ENCODE data around the gene TRIM17.

TRIM17 gene

DNA sequence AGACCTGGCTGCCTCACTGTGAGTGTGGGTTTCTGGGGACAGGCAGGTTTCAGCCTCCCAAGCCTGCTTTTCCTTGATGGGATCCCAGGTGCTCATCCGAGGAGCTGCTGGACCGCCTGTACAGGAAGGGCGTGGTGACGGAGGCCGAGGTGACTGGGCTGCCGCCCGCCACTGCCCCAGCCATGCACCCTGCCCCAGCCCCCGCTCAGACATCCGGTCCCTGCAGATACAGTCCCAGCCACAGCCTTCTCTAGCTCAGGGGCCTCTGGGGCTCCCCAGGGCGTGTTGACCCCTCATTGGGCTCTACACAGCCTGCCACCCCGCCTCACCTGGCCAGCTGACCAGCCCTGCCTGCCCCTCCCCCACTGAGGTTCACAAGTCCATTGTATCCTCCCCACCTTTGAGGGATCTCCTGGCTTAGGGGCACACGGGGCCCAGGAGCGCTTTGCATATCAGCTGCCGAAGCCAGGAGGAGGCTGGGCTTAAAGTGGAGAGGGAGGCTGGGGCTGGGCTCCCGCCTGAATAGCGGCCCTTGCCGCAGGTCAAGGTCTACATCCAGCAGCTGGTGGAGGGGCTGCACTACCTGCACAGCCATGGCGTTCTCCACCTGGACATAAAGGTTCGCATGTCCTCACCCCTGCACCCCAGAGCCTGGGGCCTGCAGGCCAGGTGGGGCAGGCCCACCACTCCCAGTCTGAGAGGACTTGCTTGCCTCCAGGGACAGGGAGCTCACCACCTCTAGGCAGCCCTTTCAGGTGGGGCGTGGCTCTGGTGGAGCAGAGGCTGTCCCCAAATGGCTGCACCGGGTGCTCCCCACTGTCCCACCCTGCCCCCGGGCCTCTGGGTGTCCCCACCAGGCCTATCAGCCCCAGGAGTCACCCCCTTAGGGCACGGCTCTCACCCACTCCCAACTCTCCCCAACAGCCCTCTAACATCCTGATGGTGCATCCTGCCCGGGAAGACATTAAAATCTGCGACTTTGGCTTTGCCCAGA lies 48.6 kb downstream of the TRIM17 start:
- DNase-seq (ENCODE audit: low read depth in 2 of 2) = no peak

DNA sequence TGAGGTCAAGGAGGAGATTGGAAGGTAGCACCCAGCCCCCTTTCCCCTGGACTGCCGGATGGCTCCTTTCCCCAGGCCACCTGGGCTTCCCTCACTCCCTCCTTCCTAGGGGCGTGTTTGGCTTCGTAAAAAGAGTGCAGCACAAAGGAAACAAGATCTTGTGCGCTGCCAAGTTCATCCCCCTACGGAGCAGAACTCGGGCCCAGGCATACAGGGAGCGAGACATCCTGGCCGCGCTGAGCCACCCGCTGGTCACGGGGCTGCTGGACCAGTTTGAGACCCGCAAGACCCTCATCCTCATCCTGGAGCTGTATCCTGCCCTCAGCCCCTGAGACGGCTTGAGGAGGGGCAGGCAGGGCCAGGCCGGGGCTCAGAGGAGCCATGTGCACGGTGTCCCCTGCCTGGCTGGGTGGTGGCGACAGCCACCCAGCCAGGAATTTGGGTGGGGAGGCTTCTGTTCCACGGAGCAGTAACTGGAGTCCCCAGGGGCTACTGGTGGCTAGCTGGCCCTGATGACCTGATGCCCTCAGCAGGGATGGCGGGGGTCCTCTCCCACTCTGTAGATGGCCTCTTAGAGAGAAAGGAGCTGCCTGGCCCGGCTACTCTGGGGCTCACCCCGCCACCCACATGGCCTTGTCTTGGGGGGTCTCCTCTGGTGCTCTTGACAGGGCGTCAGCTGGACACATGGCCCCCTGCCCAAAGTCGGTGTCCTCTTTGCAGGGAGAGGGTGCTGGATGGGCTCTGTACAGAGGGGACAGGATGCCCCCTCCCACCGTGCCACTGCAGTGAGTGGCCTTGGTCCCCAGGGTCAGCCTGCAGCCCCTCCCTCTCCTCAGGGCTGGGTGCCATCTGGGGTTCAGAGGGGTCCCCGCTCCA lies 49.6 kb downstream of the TRIM17 start:
- no peak for DNase-seq (ENCODE audit: low read depth in 2 of 2)

DNA sequence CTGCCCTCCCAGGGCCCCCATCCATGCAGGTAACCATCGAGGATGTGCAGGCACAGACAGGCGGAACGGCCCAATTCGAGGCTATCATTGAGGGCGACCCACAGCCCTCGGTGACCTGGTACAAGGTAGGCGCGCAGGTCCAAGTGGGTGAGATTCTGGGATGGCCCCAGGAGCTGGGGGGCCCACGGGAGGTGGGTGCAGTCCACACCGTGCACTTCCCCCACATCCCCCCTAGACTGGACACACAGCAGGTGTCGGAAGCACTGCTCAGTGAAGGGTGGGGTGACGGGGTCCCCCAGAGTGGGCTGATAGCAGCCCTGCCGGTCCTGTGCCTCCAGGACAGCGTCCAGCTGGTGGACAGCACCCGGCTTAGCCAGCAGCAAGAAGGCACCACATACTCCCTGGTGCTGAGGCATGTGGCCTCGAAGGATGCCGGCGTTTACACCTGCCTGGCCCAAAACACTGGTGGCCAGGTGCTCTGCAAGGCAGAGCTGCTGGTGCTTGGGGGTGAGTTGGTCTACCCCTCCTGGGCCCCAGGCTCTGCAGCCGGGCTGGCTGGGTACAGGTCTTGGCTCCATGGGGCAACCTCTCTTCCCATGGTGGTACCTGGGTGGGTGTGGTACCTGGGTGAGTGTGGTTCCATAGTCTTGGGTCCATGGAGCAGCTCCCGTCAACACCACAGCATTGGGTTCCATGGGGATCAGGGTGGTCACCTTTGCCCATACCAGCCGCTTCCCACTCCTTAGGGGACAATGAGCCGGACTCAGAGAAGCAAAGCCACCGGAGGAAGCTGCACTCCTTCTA lies 50.4 kb downstream of the TRIM17 start:
- DNase-seq (ENCODE audit: low read depth in 2 of 2) = no peak

GRCh38 chr1:228365271-228366061 lies 51.2 kb downstream of the TRIM17 start:
- DNase-seq (ENCODE audit: low read depth in 2 of 2) = no peak

DNA sequence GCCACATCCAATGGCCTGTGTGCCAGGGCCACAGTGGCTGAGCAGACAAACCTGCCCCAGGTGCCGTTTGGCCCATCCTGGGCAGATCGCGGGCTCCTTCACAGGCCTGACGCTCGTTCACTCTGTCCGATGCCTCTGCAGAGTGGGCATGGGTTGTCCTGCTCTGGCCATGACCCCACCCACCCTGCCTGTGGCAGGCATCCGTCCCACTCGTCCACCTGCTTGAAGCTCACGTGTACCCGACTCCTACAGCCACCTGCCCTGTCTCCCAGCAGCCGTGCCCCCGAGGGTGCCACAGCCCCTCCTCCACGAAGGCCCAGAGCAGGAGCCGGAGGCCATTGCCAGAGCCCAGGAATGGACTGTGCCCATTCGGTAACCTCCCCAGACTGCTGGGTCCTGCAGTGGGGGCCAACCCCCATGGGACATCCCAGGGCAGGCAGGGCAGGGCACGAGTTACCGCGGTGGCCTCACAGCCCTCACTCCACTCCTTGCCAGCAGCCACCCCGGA lies 51.9 kb downstream of the TRIM17 start:
- DNase-seq (ENCODE audit: low read depth in 2 of 2) = no peak

DNA sequence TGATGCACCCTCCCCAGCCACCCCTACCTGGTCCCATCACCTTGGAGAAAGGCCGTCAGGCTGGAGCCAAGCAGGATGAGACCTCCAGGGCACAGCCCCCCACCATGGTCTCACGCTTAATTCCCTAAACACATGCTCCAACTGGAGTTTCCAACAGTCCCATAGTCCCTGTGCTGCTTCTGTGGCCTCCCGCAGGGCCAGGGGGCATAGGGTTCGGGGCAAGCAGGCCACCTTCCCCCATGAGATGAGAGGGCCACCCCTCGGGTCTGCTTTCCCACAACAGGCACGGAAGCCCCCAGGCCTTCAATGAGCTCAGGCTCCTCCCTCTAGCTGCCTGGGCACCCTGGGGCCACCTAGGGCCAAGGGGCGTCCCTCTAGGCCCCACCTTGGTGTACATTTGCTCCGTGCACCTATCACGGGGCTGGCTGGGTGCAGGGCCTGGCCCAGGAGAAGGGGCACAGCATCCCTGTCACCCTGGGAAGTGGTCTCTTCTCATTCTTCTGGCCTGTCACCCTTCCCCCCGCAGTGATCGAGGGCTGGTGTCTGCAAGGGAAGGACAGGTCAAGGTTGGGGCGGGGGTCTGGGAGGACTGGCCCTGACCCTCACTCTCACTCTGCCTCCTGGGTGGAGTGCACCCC lies 52.5 kb downstream of the TRIM17 start:
- no peak for DNase-seq (ENCODE audit: low read depth in 2 of 2)

DNA sequence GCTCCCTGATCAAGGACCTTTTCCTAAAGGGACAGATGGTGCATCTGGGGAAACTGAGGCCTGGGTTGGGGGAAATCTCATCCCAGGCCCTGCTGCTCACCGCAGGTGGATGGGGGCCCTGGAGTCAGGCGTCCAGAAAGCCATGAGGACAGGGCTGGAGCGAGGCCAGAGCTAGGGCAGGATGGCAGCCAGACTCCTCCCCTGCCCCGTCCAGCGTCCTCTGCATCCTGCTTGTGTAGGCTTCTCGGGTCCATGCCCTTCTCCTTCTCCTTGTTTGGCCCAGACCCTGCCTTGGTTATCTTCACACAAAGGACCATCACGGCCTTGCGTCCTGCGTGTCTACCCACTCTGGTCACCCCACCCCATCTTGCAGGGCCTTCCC lies 53.0 kb downstream of the TRIM17 start:
- no peak for DNase-seq (ENCODE audit: low read depth in 2 of 2)

DNA sequence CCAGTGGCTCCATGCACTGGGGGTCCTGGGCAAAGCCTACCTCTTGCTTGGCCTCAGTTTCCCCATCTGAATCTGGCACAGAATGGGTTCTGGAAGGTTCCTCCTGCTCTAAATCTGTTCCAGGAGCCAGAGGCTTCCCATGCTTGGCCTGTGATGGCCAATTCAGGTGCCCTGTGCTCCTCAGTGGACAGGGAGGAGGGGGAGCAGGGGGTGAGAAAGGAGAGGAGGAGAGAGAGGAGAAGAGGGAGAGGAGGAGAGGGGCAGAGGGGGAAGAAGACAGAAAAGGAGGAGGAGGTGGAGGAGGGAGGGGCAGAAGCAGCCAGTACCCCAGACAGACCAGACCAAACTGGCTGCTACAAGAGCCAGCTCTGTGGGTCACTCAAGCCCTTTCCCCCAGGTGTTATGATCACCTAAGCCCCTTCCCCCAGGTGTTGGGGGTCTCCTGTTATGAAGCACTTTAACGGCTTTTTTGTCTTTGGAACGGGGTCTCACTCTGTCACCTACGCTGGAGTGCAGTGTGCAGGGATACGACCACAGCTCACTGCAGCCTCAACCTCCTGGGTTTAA lies 53.7 kb downstream of the TRIM17 start:
- DNase-seq (ENCODE audit: low read depth in 2 of 2) = no peak

DNA sequence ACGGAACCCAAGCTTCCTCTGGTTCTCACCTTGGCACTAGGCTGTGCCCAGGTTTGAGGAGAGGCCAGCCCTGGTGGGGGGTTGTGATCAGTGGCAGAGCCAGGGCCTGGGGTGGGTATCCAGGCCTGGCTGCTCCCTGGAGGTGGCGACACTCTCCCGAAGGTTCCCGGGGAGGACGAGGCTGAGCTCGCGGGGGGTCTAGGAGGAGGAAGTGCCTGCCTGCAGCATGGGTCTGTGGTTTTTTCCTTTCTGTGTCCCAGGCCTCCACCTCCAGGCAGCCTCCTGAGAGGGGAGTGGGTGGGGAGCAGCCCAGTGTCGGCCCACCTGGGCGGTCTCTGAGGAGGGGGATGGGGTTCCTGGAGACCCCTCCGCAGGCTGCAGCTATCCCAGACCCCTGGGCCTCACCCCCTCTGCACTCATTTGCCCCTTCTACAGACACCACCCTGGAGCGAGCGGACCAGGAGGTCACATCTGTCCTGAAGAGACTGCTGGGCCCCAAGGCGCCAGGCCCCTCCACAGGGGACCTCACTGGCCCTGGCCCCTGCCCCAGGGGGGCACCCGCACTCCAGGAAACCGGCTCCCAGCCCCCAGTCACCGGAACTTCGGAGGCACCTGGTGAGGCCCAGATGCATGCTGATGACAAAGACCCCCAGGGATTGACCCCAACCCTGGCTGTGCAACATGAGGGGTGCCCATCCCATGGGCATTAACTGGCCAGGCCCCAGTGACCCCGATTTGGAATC lies 54.3 kb downstream of the TRIM17 start:
- no peak for DNase-seq (ENCODE audit: low read depth in 2 of 2)

GRCh38 chr1:228361314-228362140 lies 55.1 kb downstream of the TRIM17 start:
- no peak for DNase-seq (ENCODE audit: low read depth in 2 of 2)

GRCh38 chr1:228360533-228361313 lies 55.9 kb downstream of the TRIM17 start:
- DNase-seq (ENCODE audit: low read depth in 2 of 2) = no peak

- DNase-seq (ENCODE audit: low read depth in 2 of 2) = no peak
Measured at GRCh38 chr1:228359613-228360532, 56.8 kb downstream of the TRIM17 start.

- DNase-seq (ENCODE audit: low read depth in 2 of 2) = no peak
Measured at GRCh38 chr1:228358764-228359612, 57.7 kb downstream of the TRIM17 start.

- no peak for DNase-seq (ENCODE audit: low read depth in 2 of 2)
Measured at GRCh38 chr1:228358039-228358763, 58.5 kb downstream of the TRIM17 start.

Data from stimulated activated CD8-positive, alpha-beta memory T cell treated with anti-CD3 and anti-CD28 coated beads, Interleukin-15, amount 100 ng/mL, for 4 hours (primary cell).